Endothelial cell of umbilical vein (primary cell): ENCODE data around the gene SLC38A10. TPM values are rescaled to one million over a fixed set of nuclear protein-coding genes. Genes with fewer than 3 reads are reported as not detected.

Experiments used
- BruUV-seq: library from RNA; stranded (reverse); fragments of 400-500 nt; replicated peaks from 2 replicates; lab custom pipeline; 2021; lab: Mats Ljungman, UMichigan
- CTCF ChIA-PET: fragments of 300-600, 350-600 bp; sonication (Branson Sonifier 250); formaldehyde crosslinking; loops from one replicate; lab custom pipeline; 2021; ENCODE audit warnings: antibody characterized with exemption, inconsistent platforms; lab: Charles Lee
- POLR2A ChIA-PET: fragments of 300-600, 350-600 bp; sonication (Branson Sonifier 250); formaldehyde crosslinking; loops from one replicate; lab custom pipeline; 2021; ENCODE audit warnings: antibody characterized with exemption, inconsistent platforms; lab: Charles Lee
- DNase-seq: peaks from one replicate; pipeline ENCODE4 v3.0.0-alpha.2; 2011; ENCODE audit warnings: low read depth, low spot score
- FAIRE-seq: peaks from 2 replicates; lab custom pipeline; 2011; peaks lifted over from hg19 to GRCh38; lab: Jason Lieb, UNC
- H2AFZ ChIP-seq: 2 replicates; pipeline ENCODE4 v1.6.0; 2012; ENCODE audit warnings: low read depth, low read length, control low read depth, inconsistent platforms
- H3K27ac ChIP-seq: 2 replicates; pipeline ENCODE4 v1.5.1; 2011; ENCODE audit warnings: low read depth, mild to moderate bottlenecking, control low read depth, low read length, moderate library complexity; ENCODE audit not compliant: insufficient read depth
- H3K27me3 ChIP-seq, 2 experiments: 2 replicates each; pipeline versions ENCODE4 v1.6.0 to v1.6.1; 2011; ENCODE audit warnings: low read length in 2 of 2, mixed read lengths in 1 of 2; ENCODE audit not compliant: control insufficient read depth in 2 of 2, insufficient read depth in 2 of 2
- H3K36me3 ChIP-seq, 2 experiments: 2 replicates in 1 of 2; 3 replicates in 1 of 2; pipeline ENCODE4 v1.5.1; 2011; ENCODE audit warnings: low read length in 2 of 2, mild to moderate bottlenecking in 1 of 2, moderate library complexity in 1 of 2; ENCODE audit not compliant: control insufficient read depth in 2 of 2, insufficient read depth in 2 of 2; ENCODE audit errors: extremely low read depth in 1 of 2
- H3K4me1 ChIP-seq: 3 replicates; pipeline ENCODE4 v1.5.1; 2011; ENCODE audit warnings: mild to moderate bottlenecking, low read length; ENCODE audit not compliant: control insufficient read depth, insufficient read depth; ENCODE audit errors: extremely low read depth
- H3K4me2 ChIP-seq: 2 replicates; pipeline ENCODE4 v1.6.1; 2011; ENCODE audit warnings: low read length, control low read depth, mixed read lengths; ENCODE audit not compliant: insufficient read depth
- H3K4me3 ChIP-seq, 3 experiments: fragments of 200-600 bp in 1 of 3; sonication (generic), shearing (Covaris generic) in 1 of 3; replicated peaks in 1 of 3; 2 replicates each; pipeline ENCODE4 v1.5.1; 2011 to 2016; ENCODE audit warnings: control low read depth in 3 of 3, low read length in 3 of 3, mild to moderate bottlenecking in 2 of 3, inconsistent platforms in 1 of 3, low read depth in 1 of 3, moderate library complexity in 1 of 3; ENCODE audit not compliant: insufficient read depth in 1 of 3
- H3K79me2 ChIP-seq: 2 replicates; pipeline ENCODE4 v1.6.0; 2012; ENCODE audit warnings: low read length, inconsistent platforms; ENCODE audit not compliant: control insufficient read depth, insufficient read depth
- H3K9ac ChIP-seq: replicated peaks from 2 replicates; pipeline ENCODE3; 2011; ENCODE audit warnings: low read length, control low read depth; ENCODE audit not compliant: insufficient read depth; ENCODE audit errors: extremely low read depth
- H3K9me1 ChIP-seq: replicated peaks from 3 replicates; pipeline ENCODE4 v1.6.0; 2011; ENCODE audit warnings: mild to moderate bottlenecking, low read length; ENCODE audit not compliant: control insufficient read depth, insufficient read depth; ENCODE audit errors: extremely low read depth
- H3K9me3 ChIP-seq: replicated peaks from 2 replicates; pipeline ENCODE4 v1.5.1; 2012; ENCODE audit warnings: low read length, inconsistent platforms; ENCODE audit not compliant: control insufficient read depth, insufficient read depth
- H4K20me1 ChIP-seq: replicated peaks from 2 replicates; pipeline ENCODE3; 2011; ENCODE audit warnings: mild to moderate bottlenecking, low read length; ENCODE audit not compliant: control insufficient read depth, insufficient read depth; ENCODE audit errors: extremely low read depth
- CTCF ChIP-seq, 2 donors: IDR thresholded peaks; 1 replicate in 1 of 2; 2 replicates in 1 of 2; pipeline ENCODE4 v1.5.1; 2011; ENCODE audit warnings: low read length in 2 of 2, mild to moderate bottlenecking in 2 of 2, moderate library complexity in 2 of 2, control low read depth in 1 of 2, inconsistent platforms in 1 of 2, low read depth in 1 of 2; ENCODE audit not compliant: insufficient read depth in 1 of 2; ENCODE audit errors: extremely low read depth in 1 of 2
- EZH2 ChIP-seq: IDR thresholded peaks from 2 replicates; pipeline ENCODE4 v1.6.1; 2012; ENCODE audit warnings: borderline replicate concordance, low read depth, mild to moderate bottlenecking, moderate library complexity, low read length, inconsistent platforms; ENCODE audit not compliant: severe bottlenecking
- FOS ChIP-seq: IDR thresholded peaks from 2 replicates; pipeline ENCODE4 v1.6.1; 2011; ENCODE audit warnings: mild to moderate bottlenecking, low read length, moderate library complexity, borderline replicate concordance; ENCODE audit not compliant: insufficient read depth
- GATA2 ChIP-seq: IDR thresholded peaks from 2 replicates; pipeline ENCODE4 v1.7.0; 2011; ENCODE audit warnings: low read depth, mild to moderate bottlenecking, moderate library complexity, mixed read lengths, low read length; ENCODE audit not compliant: insufficient read length, insufficient read depth
- JUN ChIP-seq: IDR thresholded peaks from 2 replicates; pipeline ENCODE4 v1.6.1; 2011; ENCODE audit warnings: borderline replicate concordance, low read depth; ENCODE audit not compliant: insufficient read length, insufficient read depth
- MYC ChIP-seq: IDR thresholded peaks from one replicate; pipeline ENCODE4 v1.6.1; 2011; ENCODE audit warnings: mild to moderate bottlenecking, low read depth, low read length
- POLR2A ChIP-seq: IDR thresholded peaks from 2 replicates; pipeline ENCODE4 v1.6.1; 2012; ENCODE audit warnings: low read depth, mild to moderate bottlenecking, control low read depth, low read length
- POLR2AphosphoS5 ChIP-seq: IDR thresholded peaks from 2 replicates; pipeline ENCODE4 v1.6.1; 2012; ENCODE audit warnings: low read depth, mild to moderate bottlenecking, control low read depth, low read length, moderate library complexity; ENCODE audit not compliant: insufficient read depth
- dilution Hi-C: fragments of 300-500 bp; cut with MboI; formaldehyde crosslinking; loops from one replicate; pipeline ENCODE4 v1.15.0; 2019; ENCODE audit warnings: low sequenced_read_pairs; ENCODE audit not compliant: extremely low pct_ligation_motif_present
- intact Hi-C: fragments of 100-400 bp; cut with micrococcal nuclease; formaldehyde crosslinking; loops from one replicate; pipeline ENCODE4 v1.10.0; 2022
- polyA plus RNA-seq, 4 experiments: library from polyadenylated mRNA; depleted of rRNA in 3 of 4; stranded (reverse) in 3 of 4; unstranded in 1 of 4; fragments of >200 nt; gene quantifications; 2 replicates each; pipeline versions ENCODE4 v1.2.1 to v1.2.3, GENCODE V29; 2011 to 2012; ENCODE audit warnings: missing spikeins in 1 of 4
- total RNA-seq: library from RNA; stranded (reverse); gene quantifications from 2 replicates; pipeline ENCODE4 v1.2.3, GENCODE V29; 2021
- TF ChIP-seq, protein P1 (sequence below): IDR thresholded peaks from 2 replicates; pipeline ENCODE4 v1.6.1; 2011; ENCODE audit not compliant: insufficient read depth, insufficient read length

The SLC38A10 gene
- total and polyA plus RNA-seq, 2 donors (not counting 3 experiments of a cell fraction or from before 2014, with no cell fraction given), result 72.7 to 113 TPM

GRCh38 chr17:81324177-81324850, 29.2 kb upstream of the SLC38A10 start:
- H3K9me3 ChIP-seq, result no peaks in the 10 kb centered on the region
- CTCF ChIA-PET, result no interaction called here
- H3K27ac ChIP-seq, result no peak overlapping the region
- FAIRE-seq, result no peak
- no peaks in the 10 kb centered on the region for H3K27me3 ChIP-seq
- no peaks in the 10 kb centered on the region for H3K9me1 ChIP-seq
- BruUV-seq, result no TSS peak
- TF ChIP-seq CTCF (IDR thresholded peaks at IDR 0.05; ENCODE audit: extremely low read depth in 1 of 2, insufficient read depth in 1 of 2, low read depth in 1 of 2, low read length in 2 of 2) (no peak), JUN (no peak), EZH2 (no peak), POLR2AphosphoS5 (no peak), MYC (no peak), POLR2A (no peak), FOS (no peak), GATA2 (no peak)
- TF ChIP-seq, protein P1, sequence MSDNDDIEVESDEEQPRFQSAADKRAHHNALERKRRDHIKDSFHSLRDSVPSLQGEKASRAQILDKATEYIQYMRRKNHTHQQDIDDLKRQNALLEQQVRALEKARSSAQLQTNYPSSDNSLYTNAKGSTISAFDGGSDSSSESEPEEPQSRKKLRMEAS, result no peak
- H3K9ac ChIP-seq, result no peak overlapping the region
- POLR2A ChIA-PET, result no interaction called here
- intact Hi-C loops, result no loop called here
- no peaks in the 10 kb centered on the region for H4K20me1 ChIP-seq
- peaks cover 5% of the 10 kb centered on the region for H3K4me1 ChIP-seq
- no peak overlapping the region for H3K4me3 ChIP-seq
- no peaks in the 10 kb centered on the region for H3K79me2 ChIP-seq
- dilution Hi-C loops, result no loop called here
- DNase-seq, result no peak
- no peak overlapping the region for H2AFZ ChIP-seq
- no peak overlapping the region for H3K4me2 ChIP-seq
- no peaks in the 10 kb centered on the region for H3K36me3 ChIP-seq
